Measurements from ENCODE around the gene PRKG1. TPM values are rescaled to one million over a fixed set of nuclear protein-coding genes. Genes with fewer than 3 reads are reported as not detected.

The PRKG1 gene
- total and polyA plus RNA-seq, 2 of the 8 experiments (the other 6 are each of a cell fraction or from before 2014, with no cell fraction given), result 4.2 to 15.2 TPM

GRCh38 chr10:52249850-52250395, 1175.6 kb downstream of the PRKG1 start:
- DNase-seq (ENCODE audit: low read depth in 1 of 2, low spot score in 2 of 2) (no peak), FAIRE-seq (no peak)
- CTCF ChIA-PET (ENCODE audit: partially characterized antibody), result interaction anchor here (1.3 kb wide), 1 partner anchor 9 kb away, joined by 7 read pairs; no protein-coding TSS in a partner anchor
- TF ChIP-seq EP300 (IDR thresholded peaks at IDR 0.05; ENCODE audit: borderline replicate concordance in 1 of 2, low read depth in 2 of 2, low read length in 2 of 2) (no peak), JUN (IDR thresholded peaks at IDR 0.05; ENCODE audit: low read depth, low read length) (no peak), EZH2 (IDR thresholded peaks at IDR 0.05; ENCODE audit: low read depth, low read length, severe bottlenecking) (no peak), YY1 (IDR thresholded peaks at IDR 0.05; ENCODE audit: low read depth, low read length) (no peak), ATF3 (IDR thresholded peaks at IDR 0.05; ENCODE audit: insufficient read depth, low read depth, low read length) (no peak), MAX (IDR thresholded peaks at IDR 0.05) (no peak), CTCF (IDR thresholded peaks at IDR 0.05; ENCODE audit: control extremely low read depth in 1 of 3, insufficient read depth in 1 of 3, low read depth in 1 of 3, low read length in 3 of 3) (no peak), TAF1 (IDR thresholded peaks at IDR 0.05; ENCODE audit: low read depth, low read length) (no peak), TAF7 (optimal IDR thresholded peaks at IDR 0.05; ENCODE audit: borderline replicate concordance, low read depth, low read length) (no peak), KDM5A (IDR thresholded peaks at IDR 0.05; ENCODE audit: low read length) (no peak)

More at GRCh38 chr10:52249850-52250395, 1175.6 kb downstream of the PRKG1 start:
- H4K91ac ChIP-seq (replicated peaks; ENCODE audit: insufficient read length, low read length), result no peak overlapping the region
- H2BK120ac ChIP-seq (replicated peaks; ENCODE audit: low read depth, low read length), result no peak overlapping the region
- H4K20me1 ChIP-seq (replicated peaks in 1 of 2; ENCODE audit: control insufficient read depth in 1 of 2, insufficient read depth in 2 of 2, low read length in 2 of 2), result no peaks in the 10 kb centered on the region
- no peaks in the 10 kb centered on the region for H3K27me3 ChIP-seq (replicated peaks in 1 of 4; ENCODE audit: control insufficient read depth in 3 of 4, extremely low read depth in 1 of 4, insufficient read depth in 3 of 4, low read length in 3 of 4)
- 92% methylated on average over 6 of the region's 6 CpGs; no CpG with 5 or more reads in 1 of the 2 experiments for WGBS, 2 experiments (ENCODE audit: extremely low coverage in 1 of 2, insufficient coverage in 1 of 2, insufficient read length in 1 of 2, insufficient replicate concordance in 2 of 2, low coverage in 1 of 2, low lambda C conversion rate in 2 of 2, missing lambda C conversion rate in 1 of 2)
- H3K4me1 ChIP-seq (replicated peaks in 1 of 4; ENCODE audit: control insufficient read depth in 3 of 4, insufficient read depth in 4 of 4, low read length in 3 of 4), result no peaks in the 10 kb centered on the region
- H3K23ac ChIP-seq (ENCODE audit: insufficient read length), result no peak overlapping the region
- H2AK5ac ChIP-seq (ENCODE audit: low read depth, low read length), result no peak overlapping the region
- no peak overlapping the region for H2BK20ac ChIP-seq (ENCODE audit: low read length)
- H3K4me3 ChIP-seq (ENCODE audit: extremely low read depth in 1 of 4, insufficient read depth in 2 of 4, low read depth in 3 of 4, low read length in 4 of 4), result no peak overlapping the region
- H2BK12ac ChIP-seq (ENCODE audit: low read depth, low read length), result no peak overlapping the region
- no peak overlapping the region for H3K14ac ChIP-seq (ENCODE audit: insufficient read length)
- no peak overlapping the region for H3K27ac ChIP-seq (ENCODE audit: low read depth, low read length)
- H3K9me3 ChIP-seq (ENCODE audit: insufficient read depth in 2 of 2, low read depth in 1 of 2, low read length in 1 of 2), result no peaks in the 10 kb centered on the region
- POLR2A ChIA-PET (ENCODE audit: partially characterized antibody), result no interaction called here
- no peaks in the 10 kb centered on the region for H3K79me1 ChIP-seq (ENCODE audit: low read depth, low read length)
- no peak overlapping the region for H4K5ac ChIP-seq (ENCODE audit: insufficient read length, low read depth, low read length)
- H2AFZ ChIP-seq (ENCODE audit: low read length), result no peak overlapping the region
- no peak overlapping the region for H3K4me2 ChIP-seq (ENCODE audit: insufficient read depth in 1 of 2, low read depth in 2 of 2, low read length in 2 of 2)
- H3K23me2 ChIP-seq (ENCODE audit: low read depth, low read length), result no peaks in the 10 kb centered on the region
- no peaks in the 10 kb centered on the region for H3K36me3 ChIP-seq (ENCODE audit: control insufficient read depth in 2 of 4, insufficient read depth in 4 of 4, low read length in 3 of 4)
- H4K8ac ChIP-seq (ENCODE audit: extremely low read depth, insufficient read depth, low read length), result no peak overlapping the region
- H2BK15ac ChIP-seq (ENCODE audit: low read length), result no peak overlapping the region
- no peak overlapping the region for H3K9ac ChIP-seq (replicated peaks in 1 of 4; ENCODE audit: extremely low read depth in 1 of 4, low read depth in 3 of 4, low read length in 3 of 4)
- H3K18ac ChIP-seq (ENCODE audit: extremely low read depth, low read length), result no peak overlapping the region
- H3K56ac ChIP-seq (replicated peaks; ENCODE audit: insufficient read length, low read depth, low read length), result no peak overlapping the region
- no peak overlapping the region for H2BK5ac ChIP-seq (ENCODE audit: low read depth, low read length)
- H3K4ac ChIP-seq (replicated peaks; ENCODE audit: insufficient read length, low read depth, low read length), result no peak overlapping the region
- H3K79me2 ChIP-seq (ENCODE audit: control insufficient read depth in 1 of 2, insufficient read depth in 2 of 2, low read length in 2 of 2), result no peaks in the 10 kb centered on the region

Data from H1 (cell line).